Astrocyte of the hippocampus (primary cell): ENCODE data around the gene MYADML2.

Source experiments
- DNase-seq: peaks from one replicate; pipeline ENCODE4 v3.0.0; 2011; ENCODE audit warnings: low read depth, low spot score

The MYADML2 gene

GRCh38 chr17:81912441-81913309, 34.4 kb downstream of the MYADML2 start:
- no peak for DNase-seq

- no peak for DNase-seq
Observed at GRCh38 chr17:81911969-81912368, 35.1 kb downstream of the MYADML2 start.

- peak; percentile 93 for DNase-seq
Observed at GRCh38 chr17:81911277-81911961, 35.6 kb downstream of the MYADML2 start, which contains the start of gene PCYT2. Gene PCYT2, minus strand, starts transcription at chr17:81911399. Its CDS starts 44 bp downstream, at chr17:81911355.

- peak; percentile 54 for DNase-seq
Observed at GRCh38 chr17:81910840-81911276, 36.2 kb downstream of the MYADML2 start.

- peak; percentile 34 for DNase-seq
Observed at GRCh38 chr17:81909966-81910839, 36.8 kb downstream of the MYADML2 start.

DNA sequence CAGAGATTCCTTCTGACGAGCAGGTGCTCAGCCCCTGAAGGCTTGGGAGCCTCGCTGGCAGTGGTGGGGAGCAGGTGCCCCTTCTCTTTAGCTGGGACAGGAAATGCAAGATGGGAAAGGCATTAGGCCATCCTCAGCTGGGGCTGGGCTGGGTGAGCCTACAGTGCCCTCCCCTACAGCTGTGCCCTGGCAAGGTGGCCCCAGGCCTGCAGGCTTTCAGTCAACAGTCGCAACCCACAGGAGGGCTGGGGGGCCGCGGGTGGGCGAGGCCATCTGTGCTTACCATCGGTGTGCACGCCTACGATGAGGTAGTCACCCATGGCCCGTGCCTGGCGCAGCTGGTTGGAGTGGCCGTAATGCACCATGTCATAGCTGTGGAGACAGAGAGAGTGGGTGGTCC, 37.8 kb downstream of the MYADML2 start:
- no peak for DNase-seq

DNA sequence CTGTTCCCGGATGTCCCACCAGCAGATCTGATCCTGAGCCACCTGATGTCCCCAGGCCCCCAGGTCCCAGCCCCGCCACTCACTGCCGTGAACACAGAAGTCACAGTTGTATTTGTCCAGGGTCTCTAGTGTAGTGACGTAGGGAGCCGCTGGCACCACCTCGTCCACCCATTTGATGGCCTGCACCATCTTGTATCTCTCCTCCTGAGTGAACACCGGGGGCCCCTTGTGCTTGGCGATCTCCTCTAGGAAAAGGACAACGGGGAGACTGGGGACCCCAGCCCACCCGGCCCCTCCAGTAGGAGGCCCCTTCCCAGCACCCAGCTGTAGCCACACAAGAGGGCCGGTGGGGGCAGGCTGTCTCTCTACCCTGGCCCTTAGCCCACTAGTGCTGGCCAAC, 38.2 kb downstream of the MYADML2 start:
- DNase-seq = no peak

GRCh38 chr17:81907219-81908145, 39.6 kb downstream of the MYADML2 start:
- DNase-seq = no peak

DNA sequence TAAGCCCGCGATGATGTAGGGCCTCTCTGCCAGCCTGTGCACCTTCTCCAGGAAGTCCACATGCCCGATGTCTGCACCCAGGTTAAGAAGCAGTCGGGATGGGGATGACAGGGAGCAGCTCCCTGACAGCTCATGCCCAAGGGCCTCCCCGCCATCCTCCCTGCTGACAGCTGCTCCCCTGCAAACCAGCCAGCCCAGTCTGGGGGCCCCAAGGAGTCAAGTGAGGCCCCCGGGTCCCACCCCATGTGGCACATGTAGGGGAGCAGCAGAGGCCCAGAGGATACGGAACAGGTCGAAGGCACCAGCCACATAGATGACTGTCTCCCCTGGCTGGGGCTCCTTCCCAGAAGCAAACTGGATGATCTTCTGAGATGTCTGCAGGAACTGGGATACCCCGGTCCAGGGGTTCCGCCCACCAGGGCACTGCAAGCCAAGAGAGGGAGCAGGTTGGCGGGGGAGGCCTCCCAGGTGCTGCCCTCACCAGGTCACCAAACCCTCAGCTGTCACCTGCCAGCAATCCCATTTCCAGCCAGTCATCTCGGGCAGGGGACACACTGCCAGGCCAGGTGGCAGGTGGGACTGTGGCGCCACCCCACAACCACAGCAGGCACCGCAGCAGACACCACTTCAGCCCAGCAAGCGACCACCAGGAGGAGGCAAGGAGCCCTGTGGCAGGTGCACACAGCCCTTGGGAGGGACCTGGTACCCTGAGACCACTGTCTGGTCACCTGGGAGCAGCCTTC, 40.4 kb downstream of the MYADML2 start:
- no peak for DNase-seq

GRCh38 chr17:81905993-81906392, 41.0 kb downstream of the MYADML2 start:
- no peak for DNase-seq

DNA sequence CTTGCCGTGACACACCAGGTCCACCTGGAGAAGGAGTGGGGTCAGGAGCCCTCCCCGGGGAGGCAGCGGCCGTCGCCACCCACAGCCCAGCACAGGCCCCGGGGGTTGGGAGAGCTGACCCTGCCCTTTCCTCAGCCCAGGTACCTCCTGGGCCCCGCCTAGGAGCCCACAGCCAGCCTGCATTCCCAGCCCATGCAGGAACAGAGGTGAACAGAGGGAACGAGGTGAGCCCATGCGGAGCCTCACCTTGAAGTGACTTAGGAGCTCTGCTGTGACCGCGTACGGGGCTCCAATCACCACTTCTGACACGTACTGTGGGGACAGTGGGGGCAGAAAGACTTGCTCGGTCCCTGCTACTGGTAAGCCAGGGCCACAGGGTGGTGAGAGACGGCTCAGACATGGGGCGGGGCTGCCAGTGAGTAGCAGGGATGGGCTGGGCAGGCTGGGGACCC, 41.6 kb downstream of the MYADML2 start:
- no peak for DNase-seq

DNA sequence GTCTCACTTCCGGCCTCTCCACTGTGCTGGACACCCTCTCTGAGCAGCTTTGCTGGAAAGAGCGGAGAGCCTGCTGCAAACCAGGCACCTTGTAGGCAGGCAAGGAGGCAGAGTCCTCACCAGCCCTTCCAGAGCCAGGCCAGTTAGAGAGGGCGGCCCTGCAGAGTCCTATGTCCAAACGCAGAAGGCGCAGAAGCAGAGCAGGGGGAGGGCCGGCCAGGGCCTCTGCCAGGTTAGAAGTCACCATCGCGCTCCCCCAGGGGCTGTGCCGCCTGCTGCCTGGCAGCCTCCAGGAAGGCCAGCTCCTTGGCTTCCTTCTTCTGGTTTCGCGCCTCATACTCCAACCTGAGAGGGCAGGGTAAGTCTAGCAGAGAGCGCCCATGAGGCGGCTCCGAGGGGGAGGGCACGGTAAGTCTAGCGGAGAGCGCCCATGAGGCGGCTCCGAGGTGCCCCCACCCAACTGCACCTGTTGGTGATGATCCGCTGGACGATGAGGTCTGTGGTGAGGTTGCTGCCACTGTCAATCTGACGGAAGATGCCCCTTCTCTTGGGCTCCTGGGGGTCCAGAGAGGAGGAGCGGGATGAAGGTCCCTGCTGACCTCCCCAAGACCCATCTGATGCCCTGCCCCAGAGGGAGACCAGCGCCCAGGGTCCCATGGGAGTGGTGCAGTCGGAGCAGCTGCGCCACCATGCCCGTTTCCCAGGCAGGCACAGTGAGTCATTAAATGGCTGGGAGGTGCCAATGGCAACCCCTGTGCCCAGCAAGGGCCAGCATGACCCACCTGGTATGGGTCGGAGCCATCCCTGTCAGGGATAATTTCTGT, 42.2 kb downstream of the MYADML2 start:
- DNase-seq = no peak

DNA sequence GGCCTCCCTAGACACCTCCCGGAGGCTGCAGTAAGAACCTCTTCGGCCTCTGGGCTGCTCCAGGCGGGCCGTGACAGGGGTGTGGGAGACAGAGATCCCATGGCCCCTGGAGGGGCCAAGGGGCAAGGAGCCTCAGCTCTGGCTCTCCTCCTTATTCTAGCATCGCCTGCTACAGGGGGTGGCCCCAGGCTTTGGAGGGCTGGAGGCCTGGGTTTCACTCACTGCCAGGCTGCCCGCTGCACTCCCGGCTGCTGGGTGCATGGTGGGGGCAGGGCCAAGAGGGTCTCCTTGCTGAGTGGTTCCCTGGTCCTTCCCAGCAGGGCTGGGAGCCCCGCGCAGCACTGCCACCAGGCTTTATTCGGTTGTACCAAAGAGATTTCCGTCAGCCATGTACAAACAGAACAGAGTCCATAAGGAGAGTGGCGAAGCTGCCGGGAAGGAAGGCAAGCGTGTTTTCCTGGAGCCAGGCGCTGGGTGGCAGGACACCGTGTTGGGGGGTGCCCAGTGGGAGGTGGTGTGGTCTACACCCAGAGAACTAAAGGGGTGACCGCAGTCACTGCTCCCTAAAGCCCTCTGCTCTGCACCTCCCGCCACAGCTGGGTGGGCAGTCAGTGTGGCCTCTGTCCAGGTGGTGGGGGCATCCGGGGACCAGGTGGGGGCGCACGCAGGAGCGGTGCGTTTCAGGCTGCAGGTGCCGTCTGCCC, 43.0 kb downstream of the MYADML2 start:
- no peak for DNase-seq

DNA sequence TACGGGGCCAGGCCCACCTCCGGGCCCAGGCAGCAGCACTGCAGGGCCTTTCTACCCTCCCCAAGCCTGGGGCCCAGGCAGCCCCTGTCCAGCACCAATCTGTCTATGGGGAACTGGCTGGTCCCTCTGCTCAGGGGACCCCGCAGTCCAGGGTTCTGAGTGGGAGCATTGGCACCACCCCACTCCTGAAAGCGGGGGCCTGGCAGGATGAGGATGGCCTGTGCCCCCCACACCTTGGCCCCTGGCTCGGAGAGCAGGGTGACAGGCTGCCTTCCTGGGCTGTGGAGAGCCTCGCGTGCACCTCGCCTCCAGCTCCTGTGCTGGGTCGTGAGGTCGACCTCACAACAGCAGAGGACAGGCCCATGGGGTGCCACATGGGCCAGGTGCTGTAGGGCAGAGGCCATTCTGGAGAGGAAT, 43.6 kb downstream of the MYADML2 start:
- no peak for DNase-seq

GRCh38 chr17:81902653-81903414, 44.2 kb downstream of the MYADML2 start:
- no peak for DNase-seq

DNA sequence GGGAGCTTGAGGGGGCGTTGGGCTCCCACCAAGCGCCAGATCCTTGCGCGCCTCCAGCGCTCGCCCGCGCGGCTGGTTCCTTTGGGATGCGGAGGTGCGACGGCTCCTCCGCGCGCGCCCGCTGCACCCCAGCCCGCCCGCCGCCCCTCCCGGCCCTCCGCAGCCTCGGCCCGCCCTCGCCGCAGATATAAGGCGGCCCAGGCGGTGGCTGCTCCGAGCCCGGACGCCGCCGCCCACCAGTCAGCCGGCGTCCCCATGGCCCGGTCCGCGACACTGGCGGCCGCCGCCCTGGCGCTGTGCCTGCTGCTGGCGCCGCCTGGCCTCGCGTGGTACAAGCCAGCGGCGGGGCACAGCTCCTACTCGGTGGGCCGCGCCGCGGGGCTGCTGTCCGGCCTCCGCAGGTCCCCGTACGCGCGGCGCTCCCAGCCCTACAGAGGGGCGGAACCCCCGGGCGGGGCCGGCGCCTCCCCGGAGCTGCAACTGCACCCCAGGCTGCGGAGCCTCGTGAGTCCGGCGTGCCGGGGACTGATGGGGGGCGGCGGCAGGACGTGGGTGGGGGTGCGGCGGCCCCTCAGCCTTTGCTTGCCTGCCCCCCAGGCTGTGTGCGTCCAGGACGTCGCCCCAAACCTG, 44.9 kb downstream of the MYADML2 start, which contains the start of gene NPB:
Gene NPB (plus strand): TSS at position 216 of the 630 bp plus-strand sequence. CDS start 40 bp downstream, at position 256.
- DNase-seq = peak; percentile 61
